ENCODE measurements around the gene NEO1. TPM values are rescaled to one million over a fixed set of nuclear protein-coding genes. Genes with fewer than 3 reads are reported as not detected.

The NEO1 gene
- total and polyA plus RNA-seq, 9 of the 15 experiments (the other 6 are each of a cell fraction or from before 2014, with no cell fraction given) = 0.08 to 1.7 (median 0.48) TPM

GRCh38 chr15:73258271-73259108 lies 206.2 kb downstream of the NEO1 start (continued):
- TF ChIP-seq ZNF699 (CRISPR knock-in tag; IDR thresholded peaks at IDR 0.05; ENCODE audit: insufficient replicate concordance) (no peak), USF1 (CRISPR knock-in tag; IDR thresholded peaks at IDR 0.05) (no peak), GTF3C2 (IDR thresholded peaks at IDR 0.05; ENCODE audit: borderline replicate concordance, extremely low read depth, insufficient read length) (no peak), HDGF (IDR thresholded peaks at IDR 0.05) (no peak), ESRRB (CRISPR knock-in tag; IDR thresholded peaks at IDR 0.05; ENCODE audit: borderline replicate concordance) (no peak), FOXM1 (IDR thresholded peaks at IDR 0.05; ENCODE audit: low read depth) (no peak), FOXM1 (CRISPR knock-in tag; IDR thresholded peaks at IDR 0.05; ENCODE audit: low read depth) (no peak), RBBP5 (IDR thresholded peaks at IDR 0.05; ENCODE audit: borderline replicate concordance, insufficient read depth, low read length, poor library complexity, severe bottlenecking) (no peak)
